Left kidney (tissue), 2 donors: ENCODE data around the gene MAMLD1. TPM values are rescaled to one million over a fixed set of nuclear protein-coding genes. Genes with fewer than 3 reads are reported as not detected.

Source experiments
- DNase-seq: peaks from one replicate; pipeline ENCODE4 v3.0.0-alpha.2; 2013
- polyA plus RNA-seq: library from polyadenylated mRNA; unstranded; fragments of 120-200 nt; gene quantifications from one replicate; pipeline ENCODE4 v1.2.1, GENCODE V29; 2013; ENCODE audit not compliant: insufficient read length

MAMLD1 gene
- polyA plus RNA-seq, 1 donor, result 7.5 TPM

- no peak for DNase-seq
These were observed 93.8 kb downstream of the MAMLD1 start for GRCh38 chrX:150456941-150457340.

- DNase-seq, result no peak
These were observed 96.1 kb downstream of the MAMLD1 start for GRCh38 chrX:150459196-150459595.

- DNase-seq, result no peak
These were observed 96.9 kb downstream of the MAMLD1 start for GRCh38 chrX:150460063-150460462.

GRCh38 chrX:150460781-150461180, 97.7 kb downstream of the MAMLD1 start:
- no peak for DNase-seq

- DNase-seq, result no peak
These were observed 100.4 kb downstream of the MAMLD1 start for GRCh38 chrX:150463566-150463965.

GRCh38 chrX:150464001-150464400, 100.9 kb downstream of the MAMLD1 start:
- DNase-seq, result no peak

- no peak for DNase-seq
These were observed 102.2 kb downstream of the MAMLD1 start for GRCh38 chrX:150465326-150465725.

- no peak for DNase-seq
These were observed 103.0 kb downstream of the MAMLD1 start for GRCh38 chrX:150465881-150466775.

- no peak for DNase-seq
These were observed 109.2 kb downstream of the MAMLD1 start for GRCh38 chrX:150472306-150472705.

GRCh38 chrX:150473371-150473770, 110.3 kb downstream of the MAMLD1 start:
- no peak for DNase-seq

GRCh38 chrX:150475461-150475860, 112.3 kb downstream of the MAMLD1 start:
- DNase-seq, result no peak

- DNase-seq, result no peak
These were observed 113.1 kb downstream of the MAMLD1 start for GRCh38 chrX:150476164-150476699.

GRCh38 chrX:150477371-150477770, 114.3 kb downstream of the MAMLD1 start:
- no peak for DNase-seq

GRCh38 chrX:150478496-150479492, 115.7 kb downstream of the MAMLD1 start:
- DNase-seq, result no peak

- no peak for DNase-seq
These were observed 119.6 kb downstream of the MAMLD1 start for GRCh38 chrX:150482537-150483206.

GRCh38 chrX:150483356-150483985, 120.4 kb downstream of the MAMLD1 start:
- DNase-seq, result no peak

GRCh38 chrX:150486011-150486410, 122.9 kb downstream of the MAMLD1 start:
- DNase-seq, result no peak

- DNase-seq, result no peak
These were observed 124.4 kb downstream of the MAMLD1 start for GRCh38 chrX:150487369-150488094.

GRCh38 chrX:150489359-150490015, 126.4 kb downstream of the MAMLD1 start:
- DNase-seq, result no peak

- no peak for DNase-seq
These were observed 132.4 kb downstream of the MAMLD1 start for GRCh38 chrX:150495496-150495895.
